GM23248 (cell line): ENCODE data around the gene ZNF831. TPM values are rescaled to one million over a fixed set of nuclear protein-coding genes. Genes with fewer than 3 reads are reported as not detected.

ENCODE experiments used
- DNase-seq: peaks from one replicate; pipeline ENCODE4 v3.0.0-alpha.2; 2015
- H2AFZ ChIP-seq: fragments of 200-600 bp; sonication (generic); 2 replicates; pipeline ENCODE4 v1.6.1; 2016; ENCODE audit warnings: antibody characterized with exemption
- H3F3A ChIP-seq: fragments of 200-600 bp; sonication (generic); 2 replicates; pipeline ENCODE4 v1.6.1; 2016; ENCODE audit warnings: mild to moderate bottlenecking, antibody characterized with exemption, mixed run types; ENCODE audit not compliant: insufficient read depth
- H3K27ac ChIP-seq: fragments of 200-600 bp; sonication (generic); 2 replicates; pipeline ENCODE4 v1.5.1; 2016; ENCODE audit warnings: mild to moderate bottlenecking
- H3K27me3 ChIP-seq: fragments of 200-600 bp; sonication (generic); replicated peaks from 2 replicates; pipeline ENCODE4 v1.6.1; 2016; ENCODE audit warnings: mild to moderate bottlenecking; ENCODE audit not compliant: insufficient read depth
- H3K36me3 ChIP-seq: fragments of 200-600 bp; sonication (generic); 2 replicates; pipeline ENCODE4 v1.6.1; 2016; ENCODE audit warnings: low read depth, mild to moderate bottlenecking
- H3K4me1 ChIP-seq: fragments of 200-600 bp; sonication (generic); 2 replicates; pipeline ENCODE4 v1.6.1; 2016; ENCODE audit warnings: mild to moderate bottlenecking; ENCODE audit not compliant: insufficient read depth
- H3K4me2 ChIP-seq: fragments of 200-600 bp; sonication (generic); one replicate; pipeline ENCODE4 v1.6.1; 2016; ENCODE audit warnings: mild to moderate bottlenecking; ENCODE audit not compliant: unreplicated experiment
- H3K4me3 ChIP-seq: fragments of 200-600 bp; sonication (generic); 2 replicates; pipeline ENCODE4 v1.5.1; 2016; ENCODE audit warnings: mild to moderate bottlenecking
- H3K79me2 ChIP-seq: fragments of 200-600 bp; sonication (generic); 2 replicates; pipeline ENCODE4 v1.6.1; 2016; ENCODE audit warnings: mild to moderate bottlenecking; ENCODE audit not compliant: insufficient read depth
- H3K9ac ChIP-seq: fragments of 200-600 bp; sonication (generic); 2 replicates; pipeline ENCODE4 v1.6.1; 2016; ENCODE audit warnings: mild to moderate bottlenecking
- H3K9me2 ChIP-seq: fragments of 200-600 bp; sonication (generic); 2 replicates; pipeline ENCODE4 v1.6.1; 2016; ENCODE audit warnings: mixed run types, mild to moderate bottlenecking, moderate library complexity; ENCODE audit not compliant: insufficient read depth
- H3K9me3 ChIP-seq: fragments of 200-600 bp; sonication (generic); one replicate; pipeline ENCODE4 v1.6.1; 2017; ENCODE audit warnings: low read depth
- H4K20me1 ChIP-seq: fragments of 200-600 bp; sonication (generic); 2 replicates; pipeline ENCODE4 v1.6.0; 2016; ENCODE audit not compliant: insufficient read depth
- EZH2 ChIP-seq: fragments of 200-600 bp; sonication (generic); IDR thresholded peaks from 2 replicates; pipeline ENCODE4 v1.6.1; 2018; ENCODE audit warnings: antibody characterized with exemption, mild to moderate bottlenecking; ENCODE audit not compliant: insufficient read depth, poor library complexity, severe bottlenecking
- EZH2phosphoT487 ChIP-seq: fragments of 200-600 bp; sonication (generic); IDR thresholded peaks from 2 replicates; pipeline ENCODE4 v1.6.1; 2018; ENCODE audit warnings: antibody characterized with exemption, moderate library complexity, mild to moderate bottlenecking, low read depth; ENCODE audit not compliant: insufficient read depth
- WGBS, 2 experiments: methylation state at CpG; one replicate each; pipeline ENCODE4 v1.1.6; 2015 to 2017; ENCODE audit warnings: low lambda C conversion rate in 2 of 2, low coverage in 1 of 2; ENCODE audit errors: missing lambda C conversion rate in 2 of 2; 5-methylcytosine and 5-hydroxymethylcytosine counted together
- in situ Hi-C: fragments of 300-500 bp; cut with MboI; formaldehyde crosslinking; loops from 2 replicates; pipeline ENCODE4 v1.15.0; 2020
- polyA plus RNA-seq: library from polyadenylated mRNA; unstranded; fragments of >200 nt; fragmentation: Nextera tagmentation; extraction: Ambion mirVana; gene quantifications from 2 replicates; pipeline ENCODE4 v1.2.1, GENCODE V29; 2016
- total RNA-seq: library from RNA; depleted of rRNA; stranded (reverse); fragments of >200 nt; shearing (Covaris generic); gene quantifications from 2 replicates; pipeline ENCODE4 v1.2.3, GENCODE V29; 2014; rRNA removed

ZNF831 gene
- total RNA-seq (not detected in 2 replicates), polyA plus RNA-seq (not detected in 2 replicates)

- Histone ChIP-seq H3K9ac (no peak within 1 kb of the TSS), H3K79me2 (no peaks in the 10 kb centered on the region), H3F3A (no peaks in the 10 kb centered on the region), H3K4me1 (no peaks in the 10 kb centered on the region), H4K20me1 (no peaks in the 10 kb centered on the region), H3K9me3 (no peaks in the 10 kb centered on the region), H3K36me3 (no peaks in the 10 kb centered on the region), H3K27me3 (no peaks in the 10 kb centered on the region; the same call in 1 of the 2 replicates), H3K27ac (no peak within 1 kb of the TSS), H3K4me3 (no peak within 1 kb of the TSS), H3K9me2 (no peaks in the 10 kb centered on the region), H3K4me2 (no peak within 1 kb of the TSS), H2AFZ (no peak within 1 kb of the TSS)
- no peak for DNase-seq
- TF ChIP-seq EZH2phosphoT487, result no peak
- TF ChIP-seq EZH2, result no peak
- WGBS, 2 experiments, result 34 to 36% methylated on average over 10 of the region's 10 CpGs
- in situ Hi-C loops, result no loop called here
Measured at GRCh38 chr20:59163631-59164530, at the start of gene ZNF831. ZNF831 (plus strand) TSS chr20:59163821; CDS start chr20:59191020, 27,199 bp downstream.

- H4K20me1 ChIP-seq, result no peaks in the 10 kb centered on the region
- no peaks in the 10 kb centered on the region for H3K9me2 ChIP-seq
- no peaks in the 10 kb centered on the region for H3F3A ChIP-seq
- no peaks in the 10 kb centered on the region for H3K79me2 ChIP-seq
- WGBS, 2 experiments, result 6 to 7% methylated on average over 3 of the region's 3 CpGs
- no peak overlapping the region for H2AFZ ChIP-seq
- no peaks in the 10 kb centered on the region for H3K9me3 ChIP-seq
- H3K4me2 ChIP-seq, result no peak overlapping the region
- in situ Hi-C loops, result no loop called here
- no peak overlapping the region for H3K4me3 ChIP-seq
- no peak overlapping the region for H3K27ac ChIP-seq
- H3K9ac ChIP-seq, result no peak overlapping the region
- no peak for TF ChIP-seq EZH2
- no peak for TF ChIP-seq EZH2phosphoT487
- H3K27me3 ChIP-seq, result no peaks in the 10 kb centered on the region; the same call in 1 of the 2 replicates
- no peaks in the 10 kb centered on the region for H3K36me3 ChIP-seq
- DNase-seq, result no peak
- no peaks in the 10 kb centered on the region for H3K4me1 ChIP-seq
Measured at GRCh38 chr20:59117526-59117925, 46.1 kb upstream of the ZNF831 start.

GRCh38 chr20:59118855-59119254, 44.8 kb upstream of the ZNF831 start:
- no peak overlapping the region for H3K4me2 ChIP-seq
- no peak overlapping the region for H3K27ac ChIP-seq
- H4K20me1 ChIP-seq, result no peaks in the 10 kb centered on the region
- H3K4me1 ChIP-seq, result no peaks in the 10 kb centered on the region
- no peak overlapping the region for H3K4me3 ChIP-seq
- no peaks in the 10 kb centered on the region for H3F3A ChIP-seq
- no peaks in the 10 kb centered on the region for H3K9me2 ChIP-seq
- TF ChIP-seq EZH2 (no peak), EZH2phosphoT487 (no peak)
- no peaks in the 10 kb centered on the region for H3K79me2 ChIP-seq
- H3K9ac ChIP-seq, result no peak overlapping the region
- in situ Hi-C loops, result no loop called here
- H3K9me3 ChIP-seq, result no peaks in the 10 kb centered on the region
- DNase-seq, result no peak
- no peaks in the 10 kb centered on the region; the same call in 1 of the 2 replicates for H3K27me3 ChIP-seq
- H3K36me3 ChIP-seq, result no peaks in the 10 kb centered on the region
- WGBS, 2 experiments, result 13 to 19% methylated on average over 9 of the region's 9 CpGs
- H2AFZ ChIP-seq, result no peak overlapping the region

GRCh38 chr20:59120491-59120890, 43.1 kb upstream of the ZNF831 start:
- in situ Hi-C loops, result no loop called here
- H4K20me1 ChIP-seq, result no peaks in the 10 kb centered on the region
- no peaks in the 10 kb centered on the region for H3K36me3 ChIP-seq
- no peaks in the 10 kb centered on the region for H3K9me3 ChIP-seq
- no peaks in the 10 kb centered on the region; the same call in 1 of the 2 replicates for H3K27me3 ChIP-seq
- no peaks in the 10 kb centered on the region for H3F3A ChIP-seq
- TF ChIP-seq EZH2 (no peak), EZH2phosphoT487 (no peak)
- no peak for DNase-seq
- no peak overlapping the region for H3K9ac ChIP-seq
- H2AFZ ChIP-seq, result no peak overlapping the region
- no peaks in the 10 kb centered on the region for H3K79me2 ChIP-seq
- no peak overlapping the region for H3K27ac ChIP-seq
- no peaks in the 10 kb centered on the region for H3K4me1 ChIP-seq
- no peak overlapping the region for H3K4me2 ChIP-seq
- no peaks in the 10 kb centered on the region for H3K9me2 ChIP-seq
- H3K4me3 ChIP-seq, result no peak overlapping the region
- 29 to 38% methylated on average over 7 of the region's 7 CpGs for WGBS, 2 experiments
